Smooth muscle cell (in vitro differentiated cells): ENCODE measurements around the gene FGF8. TPM values are rescaled to one million over a fixed set of nuclear protein-coding genes. Genes with fewer than 3 reads are reported as not detected.

Source experiments
- DNase-seq: peaks from one replicate; lab custom pipeline; 2025; ENCODE audit not compliant: unreplicated experiment; lab: John Stamatoyannopoulos, UW
- H2AFZ ChIP-seq: fragments of 200-600 bp; sonication (generic); 2 replicates; pipeline ENCODE4 v1.6.0; 2016; ENCODE audit warnings: antibody characterized with exemption, low read depth, mild to moderate bottlenecking
- H3F3A ChIP-seq: fragments of 200-600 bp; sonication (generic); 2 replicates; pipeline ENCODE4 v1.6.0; 2017; ENCODE audit warnings: antibody characterized with exemption, low read depth
- H3K27ac ChIP-seq: fragments of 200-600 bp; sonication (generic); 2 replicates; pipeline ENCODE4 v1.5.1; 2016; ENCODE audit warnings: low read depth, mild to moderate bottlenecking
- H3K27me3 ChIP-seq: fragments of 200-600 bp; sonication (generic); 2 replicates; pipeline ENCODE4 v1.6.1; 2016; ENCODE audit warnings: low read depth, mild to moderate bottlenecking
- H3K36me3 ChIP-seq: fragments of 200-600 bp; sonication (generic); 2 replicates; pipeline ENCODE4 v1.5.1; 2016; ENCODE audit warnings: low read depth
- H3K4me1 ChIP-seq: fragments of 200-600 bp; sonication (generic); 2 replicates; pipeline ENCODE4 v1.5.1; 2016; ENCODE audit warnings: low read depth
- H3K4me2 ChIP-seq: fragments of 200-600 bp; sonication (generic); 2 replicates; pipeline ENCODE4 v1.6.0; 2016; ENCODE audit warnings: mild to moderate bottlenecking
- H3K4me3 ChIP-seq: fragments of 200-600 bp; sonication (generic); 2 replicates; pipeline ENCODE4 v1.5.1; 2016; ENCODE audit warnings: mild to moderate bottlenecking
- H3K79me2 ChIP-seq: fragments of 200-600 bp; sonication (generic); 2 replicates; pipeline ENCODE4 v1.6.0; 2016; ENCODE audit warnings: low read depth, mild to moderate bottlenecking
- H3K9ac ChIP-seq: fragments of 200-600 bp; sonication (generic); 2 replicates; pipeline ENCODE4 v1.6.0; 2016; ENCODE audit warnings: low read depth
- H3K9me3 ChIP-seq: fragments of 200-600 bp; sonication (generic); replicated peaks from 2 replicates; pipeline ENCODE4 v1.5.1; 2016; ENCODE audit warnings: low read depth
- H4K20me1 ChIP-seq: fragments of 200-600 bp; sonication (generic); 2 replicates; pipeline ENCODE4 v1.6.0; 2016; ENCODE audit warnings: low read depth
- WGBS: methylation state at CpG from one replicate; pipeline ENCODE4 v1.1.7; 2016; ENCODE audit warnings: low lambda C conversion rate; 5-methylcytosine and 5-hydroxymethylcytosine counted together
- polyA plus RNA-seq: library from polyadenylated mRNA; unstranded; fragments of >200 nt; fragmentation: Nextera tagmentation; extraction: Ambion mirVana; gene quantifications from 2 replicates; pipeline ENCODE4 v1.2.1, GENCODE V29; 2016
- total RNA-seq: library from RNA; depleted of rRNA; stranded (reverse); fragments of >200 nt; gene quantifications from 2 replicates; pipeline ENCODE4 v1.2.3, GENCODE V29; 2014
- TF ChIP-seq, protein P1 (sequence below): fragments of 200-600 bp; sonication (generic); IDR thresholded peaks from 2 replicates; pipeline ENCODE4 v1.5.1; 2017; ENCODE audit warnings: borderline replicate concordance, mild to moderate bottlenecking, antibody characterized with exemption; ENCODE audit not compliant: insufficient read depth, poor library complexity, severe bottlenecking

The FGF8 gene
- total and polyA plus RNA-seq, 2 experiments from 2014 or later, result not detected

DNA sequence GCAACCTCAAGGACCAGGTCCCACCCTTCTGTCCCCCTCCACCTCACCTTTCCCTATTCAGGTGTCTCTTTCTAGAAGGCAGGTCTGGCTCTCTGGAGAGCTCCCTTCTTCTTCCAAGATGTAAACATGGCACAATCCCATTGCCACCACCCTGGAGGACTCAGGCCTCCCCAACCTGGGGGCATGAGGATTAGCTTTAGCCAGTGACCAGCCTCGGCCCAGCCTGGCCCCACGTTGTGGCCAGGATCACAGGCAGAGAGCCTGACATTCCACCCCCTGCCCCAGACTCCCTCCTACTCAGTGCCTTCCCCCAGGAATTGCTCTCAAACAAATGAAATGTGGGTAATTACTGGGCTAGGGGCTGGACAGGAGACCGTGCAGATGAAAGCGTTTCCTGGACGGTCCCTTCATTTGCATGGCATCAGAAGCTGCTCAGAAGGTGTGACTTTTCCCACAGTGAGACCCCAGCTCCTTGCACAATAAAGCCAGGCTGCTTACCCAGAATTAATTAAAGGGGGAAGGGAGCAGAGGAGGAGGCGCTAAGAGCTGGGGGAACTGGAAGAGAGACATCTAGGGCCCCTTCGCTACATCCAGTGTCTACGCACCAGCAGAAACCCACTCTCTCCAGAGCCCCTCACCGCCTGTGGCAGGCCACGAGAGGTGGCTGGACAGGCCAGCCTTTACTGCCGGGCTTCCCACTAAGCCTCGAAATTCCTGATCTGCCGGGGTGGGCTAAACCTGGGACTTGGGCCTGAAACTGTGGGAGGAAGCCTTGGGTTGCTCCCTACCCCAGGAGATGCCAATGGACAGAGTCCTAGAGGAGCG lies 7.7 kb downstream of the FGF8 start:
- TF ChIP-seq, protein P1, sequence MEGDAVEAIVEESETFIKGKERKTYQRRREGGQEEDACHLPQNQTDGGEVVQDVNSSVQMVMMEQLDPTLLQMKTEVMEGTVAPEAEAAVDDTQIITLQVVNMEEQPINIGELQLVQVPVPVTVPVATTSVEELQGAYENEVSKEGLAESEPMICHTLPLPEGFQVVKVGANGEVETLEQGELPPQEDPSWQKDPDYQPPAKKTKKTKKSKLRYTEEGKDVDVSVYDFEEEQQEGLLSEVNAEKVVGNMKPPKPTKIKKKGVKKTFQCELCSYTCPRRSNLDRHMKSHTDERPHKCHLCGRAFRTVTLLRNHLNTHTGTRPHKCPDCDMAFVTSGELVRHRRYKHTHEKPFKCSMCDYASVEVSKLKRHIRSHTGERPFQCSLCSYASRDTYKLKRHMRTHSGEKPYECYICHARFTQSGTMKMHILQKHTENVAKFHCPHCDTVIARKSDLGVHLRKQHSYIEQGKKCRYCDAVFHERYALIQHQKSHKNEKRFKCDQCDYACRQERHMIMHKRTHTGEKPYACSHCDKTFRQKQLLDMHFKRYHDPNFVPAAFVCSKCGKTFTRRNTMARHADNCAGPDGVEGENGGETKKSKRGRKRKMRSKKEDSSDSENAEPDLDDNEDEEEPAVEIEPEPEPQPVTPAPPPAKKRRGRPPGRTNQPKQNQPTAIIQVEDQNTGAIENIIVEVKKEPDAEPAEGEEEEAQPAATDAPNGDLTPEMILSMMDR, result no peak
- H3K4me2 ChIP-seq, result no peak overlapping the region
- no peak overlapping the region for H2AFZ ChIP-seq
- H4K20me1 ChIP-seq, result no peaks in the 10 kb centered on the region
- peaks cover 13% of the 10 kb centered on the region for H3K4me1 ChIP-seq
- H3F3A ChIP-seq, result no peaks in the 10 kb centered on the region
- no peaks in the 10 kb centered on the region for H3K36me3 ChIP-seq
- peaks cover 54% of the 10 kb centered on the region for H3K27me3 ChIP-seq
- H3K4me3 ChIP-seq, result no peak overlapping the region
- H3K79me2 ChIP-seq, result no peaks in the 10 kb centered on the region
- 74% methylated on average over 14 of the region's 14 CpGs for WGBS
- H3K27ac ChIP-seq, result no peak overlapping the region
- no peaks in the 10 kb centered on the region for H3K9me3 ChIP-seq
- DNase-seq, result no peak
- no peak overlapping the region for H3K9ac ChIP-seq

DNA sequence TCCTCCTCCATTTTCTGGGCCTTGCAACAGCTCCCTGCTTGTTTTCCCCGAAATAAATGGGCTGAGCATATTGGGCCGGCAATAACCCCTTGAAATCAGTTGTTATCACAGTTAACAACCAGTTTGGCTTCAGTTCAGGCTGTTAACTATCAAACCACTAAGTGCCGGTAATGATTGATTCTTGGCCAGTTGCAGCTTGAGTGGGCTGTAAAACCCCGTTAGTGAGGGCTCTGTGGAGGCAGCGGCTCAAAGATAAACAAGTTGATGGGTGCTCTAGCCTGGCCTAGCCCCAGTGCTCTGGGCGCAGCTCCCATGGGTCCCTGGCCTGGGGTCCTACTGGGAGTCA lies 8.3 kb downstream of the FGF8 start:
- Histone ChIP-seq H3K4me3 (no peak overlapping the region), H3K36me3 (no peaks in the 10 kb centered on the region), H4K20me1 (no peaks in the 10 kb centered on the region), H3K9ac (no peak overlapping the region), H3K4me2 (no peak overlapping the region), H3K9me3 (no peaks in the 10 kb centered on the region), H3K27me3 (peaks cover 48% of the 10 kb centered on the region), H3K79me2 (no peaks in the 10 kb centered on the region), H3K27ac (no peak overlapping the region), H2AFZ (no peak overlapping the region), H3K4me1 (peaks cover 7% of the 10 kb centered on the region), H3F3A (no peaks in the 10 kb centered on the region)
- TF ChIP-seq, protein P1, result no peak
- 52% methylated on average over 6 of the region's 6 CpGs for WGBS
- DNase-seq, result no peak

DNA sequence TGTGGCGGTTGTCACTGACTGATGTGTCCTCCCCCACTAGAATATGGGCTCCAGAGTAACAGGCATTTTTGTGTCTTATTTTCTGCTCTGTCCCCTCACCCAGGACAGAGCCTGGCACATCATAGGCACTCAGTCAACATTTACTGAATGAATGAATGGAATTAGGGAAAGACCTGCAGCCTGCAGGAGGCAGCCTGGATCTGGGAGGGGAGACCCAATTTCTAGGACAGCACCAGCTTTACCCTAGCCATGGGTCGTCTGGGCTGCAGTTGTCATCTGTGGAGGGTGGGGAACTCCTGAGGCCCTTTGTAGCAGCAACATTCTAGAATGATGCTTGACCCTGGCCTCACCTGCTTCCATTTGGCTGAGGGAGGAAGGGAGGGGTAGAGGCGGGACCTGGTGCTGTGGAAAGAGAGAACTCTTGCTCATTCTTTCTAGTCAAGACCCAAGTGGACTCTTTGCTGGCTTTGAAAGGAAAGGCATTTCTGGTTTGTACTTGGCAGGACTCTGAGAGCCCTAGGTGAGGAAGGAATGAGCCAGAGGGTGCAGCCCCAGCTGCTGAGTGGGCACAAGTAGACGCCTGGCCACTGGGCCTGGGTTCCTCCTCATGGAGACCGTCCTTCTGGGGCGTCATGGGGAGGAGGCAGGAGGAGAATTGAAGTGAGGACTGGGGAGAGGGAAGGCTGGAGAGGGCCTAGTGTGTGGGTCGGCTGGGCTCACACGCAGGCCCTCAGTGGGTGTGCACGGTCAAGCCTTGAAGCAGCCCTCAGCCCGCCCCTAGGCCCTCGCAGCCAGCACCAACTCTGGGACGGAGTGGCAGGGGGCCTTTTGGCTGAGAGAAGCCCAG lies 8.9 kb downstream of the FGF8 start:
- Histone ChIP-seq H3K27ac (no peak overlapping the region), H3K27me3 (peaks cover 42% of the 10 kb centered on the region), H3K9ac (no peak overlapping the region), H3K4me3 (no peak overlapping the region), H3K79me2 (no peaks in the 10 kb centered on the region), H4K20me1 (no peaks in the 10 kb centered on the region), H3K9me3 (no peaks in the 10 kb centered on the region), H3K36me3 (no peaks in the 10 kb centered on the region), H2AFZ (no peak overlapping the region), H3K4me2 (no peak overlapping the region), H3K4me1 (peaks cover 6% of the 10 kb centered on the region), H3F3A (no peaks in the 10 kb centered on the region)
- DNase-seq, result no peak
- 91% methylated on average over 12 of the region's 12 CpGs for WGBS
- TF ChIP-seq, protein P1, result no peak
